Mesenteric fat pad (tissue), 1 donor: ENCODE measurements around the gene FBXO48. TPM values are rescaled to one million over a fixed set of nuclear protein-coding genes. Genes with fewer than 3 reads are reported as not detected.
"Not testable (repeated sequence)": the region's sequence is repeated elsewhere in the genome, so short reads cannot be mapped to it uniquely, and the experiment has no call there.

Source experiments
- DNase-seq: peaks from one replicate; pipeline ENCODE4 v3.0.0-alpha.2; 2020; ENCODE audit warnings: low spot score
- long read RNA-seq: library from polyadenylated mRNA; unstranded; transcript quantifications from one replicate; pipeline ENCODE4 v2.0.0, GENCODE V29; 2020
- total RNA-seq: library from RNA; stranded (reverse); fragmentation: NEBNext Ultra II Directional; extraction: Animal tissue kit (Norgen Biotek cat#: 25700); gene quantifications from one replicate; pipeline ENCODE4 v1.2.1, GENCODE V29; 2021
- donor health status: DM: yes; HTN: yes; CAD: no.

FBXO48 gene, protein sequence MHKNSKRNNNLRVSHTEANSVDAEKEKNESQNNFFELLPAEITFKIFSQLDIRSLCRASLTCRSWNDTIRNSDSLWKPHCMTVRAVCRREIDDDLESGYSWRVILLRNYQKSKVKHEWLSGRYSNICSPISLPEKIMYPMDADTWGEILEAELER
- 1.5 TPM for total RNA-seq
- long read RNA-seq, partial matches to known transcripts, result 0 of 1 reads
- long read RNA-seq, other reads (novel, unspliced or antisense), result 1 of 1 reads

DNA sequence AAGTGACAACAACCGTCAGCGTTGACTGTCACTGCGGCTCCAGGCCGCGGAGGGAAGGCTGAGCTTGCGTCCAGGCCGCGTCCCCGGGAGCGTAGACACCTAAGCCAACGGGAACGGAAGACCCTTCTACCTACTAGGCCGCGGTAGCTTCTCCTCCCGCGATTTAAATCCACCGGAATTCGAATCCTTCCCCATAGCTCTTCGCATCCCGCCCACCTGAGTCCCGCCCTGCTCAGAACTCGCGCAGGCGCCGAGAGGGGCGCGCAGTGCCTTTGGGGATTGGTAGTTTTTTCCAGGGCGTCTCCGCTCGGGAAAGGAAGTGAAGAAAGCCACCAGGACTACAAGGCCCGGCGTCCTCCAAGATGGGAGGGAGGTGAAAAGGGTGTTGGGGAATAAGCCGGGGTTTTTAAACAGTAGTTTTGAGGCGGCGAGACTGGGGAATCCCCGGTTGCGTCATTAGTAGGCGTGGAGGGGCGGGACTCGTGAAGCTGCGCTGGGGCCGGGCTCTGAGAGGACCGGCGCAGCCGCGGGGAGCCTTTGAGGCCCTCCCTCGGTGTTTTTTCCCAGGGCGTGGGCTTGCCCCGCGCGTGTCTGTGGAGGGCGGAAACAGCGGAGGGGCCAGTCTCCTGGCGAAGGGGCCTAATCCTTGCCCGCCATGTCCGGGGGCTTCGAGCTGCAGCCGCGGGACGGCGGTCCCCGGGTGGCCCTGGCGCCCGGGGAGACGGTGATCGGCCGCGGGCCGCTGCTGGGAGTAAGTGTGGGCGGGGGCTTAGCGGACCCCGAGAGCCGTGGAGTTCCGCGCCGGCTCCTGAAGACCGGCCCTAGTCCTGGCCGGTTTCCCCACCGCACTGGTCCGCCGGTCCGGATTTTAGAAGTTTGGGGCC is at the start of gene FBXO48, which contains the start of gene APLF:
Gene FBXO48 (minus strand): TSS at position 218 of the 884 bp plus-strand sequence. CDS start 2,149 bp downstream, outside the sequence.
Gene APLF (plus strand): TSS at position 509 of the 884 bp plus-strand sequence. CDS start 147 bp downstream, at position 656.
- DNase-seq, result peak; percentile 97

DNA sequence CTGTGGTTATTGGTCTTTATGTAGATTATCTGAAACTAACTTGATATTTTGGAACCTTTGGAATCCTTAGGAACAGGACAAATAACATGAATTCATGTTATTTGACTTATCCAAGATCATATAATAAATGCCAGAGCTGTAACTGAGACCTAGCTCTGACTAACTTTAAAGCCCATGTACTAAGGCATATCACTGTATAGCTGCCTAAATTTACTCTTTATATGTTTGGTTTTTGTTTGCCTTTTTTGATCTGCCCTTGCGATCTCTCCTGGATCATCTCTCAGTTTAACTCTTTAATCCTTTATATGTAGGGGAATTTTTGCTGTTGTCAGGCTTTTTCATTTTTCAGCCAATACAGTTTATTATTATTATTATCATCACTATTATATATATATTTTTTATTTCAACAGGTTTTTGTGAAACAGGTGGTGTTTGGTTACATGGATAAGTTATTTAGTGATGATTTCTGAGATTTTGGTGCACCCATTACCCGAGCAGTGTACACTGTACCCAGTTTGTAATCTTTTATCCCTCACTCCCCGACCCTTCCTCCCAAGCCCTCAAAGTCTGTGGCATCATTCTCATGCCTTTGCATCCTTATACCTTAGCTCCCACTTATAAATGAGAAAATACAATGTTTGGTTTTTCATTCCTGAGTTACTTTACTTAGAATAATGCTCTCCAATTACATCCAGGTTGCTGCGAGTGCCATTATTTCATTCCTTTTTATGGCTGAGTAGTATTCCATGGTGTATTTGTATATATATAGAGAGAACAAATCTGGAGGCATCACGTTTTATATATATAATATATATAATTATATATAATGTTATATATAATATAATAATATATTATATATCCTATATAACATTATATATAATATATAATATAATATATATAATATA is 49.2 kb upstream of the FBXO48 start:
- no peak for DNase-seq

DNA sequence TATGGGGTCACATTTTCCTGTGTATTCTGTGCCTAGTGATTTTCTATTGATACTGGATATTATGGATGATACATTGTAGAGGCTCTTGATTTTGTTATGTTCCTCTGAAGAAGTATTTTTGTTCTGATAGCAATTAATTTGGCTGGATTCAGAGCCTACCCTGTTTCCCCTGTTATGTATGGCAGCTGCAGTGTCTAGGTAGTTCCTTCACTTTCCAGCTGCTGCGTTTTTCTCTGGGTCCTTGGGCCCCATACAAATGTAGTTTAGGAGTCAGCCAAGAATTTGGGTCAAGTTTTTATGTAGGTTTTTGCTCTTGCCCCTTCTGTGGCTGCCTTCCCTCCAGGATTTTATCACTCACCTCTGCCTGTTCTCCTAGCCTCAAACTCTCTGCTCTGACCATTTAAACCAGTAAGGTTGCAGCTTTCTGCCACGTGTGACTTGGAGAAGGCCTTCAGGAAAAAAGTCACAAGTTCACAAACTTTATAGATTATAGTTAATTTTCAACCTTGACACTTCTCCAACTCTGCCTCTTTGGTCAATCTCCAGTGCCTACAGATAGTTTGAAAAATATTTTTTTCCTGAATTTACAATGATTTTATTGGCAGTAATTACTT is 47.3 kb upstream of the FBXO48 start:
- no peak for DNase-seq

DNA sequence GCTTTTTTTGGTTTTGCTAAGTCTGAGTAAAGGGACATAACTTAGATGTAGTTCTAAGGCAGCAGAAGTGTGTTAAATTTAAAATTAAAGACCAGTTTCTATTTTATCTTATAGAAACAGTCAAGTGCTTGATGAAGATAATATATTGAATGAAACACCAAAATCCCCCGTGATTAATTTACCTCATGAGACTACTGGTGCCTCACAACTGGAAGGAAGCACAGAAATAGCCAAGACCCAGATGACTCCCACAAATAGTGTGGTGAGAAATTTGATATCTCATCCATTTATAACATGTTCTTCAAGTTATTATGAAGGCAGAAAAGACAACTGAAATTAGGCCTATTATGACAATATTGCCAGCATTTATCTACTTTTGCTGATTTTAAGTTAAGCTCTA is 45.9 kb upstream of the FBXO48 start:
- DNase-seq, result no peak

DNA sequence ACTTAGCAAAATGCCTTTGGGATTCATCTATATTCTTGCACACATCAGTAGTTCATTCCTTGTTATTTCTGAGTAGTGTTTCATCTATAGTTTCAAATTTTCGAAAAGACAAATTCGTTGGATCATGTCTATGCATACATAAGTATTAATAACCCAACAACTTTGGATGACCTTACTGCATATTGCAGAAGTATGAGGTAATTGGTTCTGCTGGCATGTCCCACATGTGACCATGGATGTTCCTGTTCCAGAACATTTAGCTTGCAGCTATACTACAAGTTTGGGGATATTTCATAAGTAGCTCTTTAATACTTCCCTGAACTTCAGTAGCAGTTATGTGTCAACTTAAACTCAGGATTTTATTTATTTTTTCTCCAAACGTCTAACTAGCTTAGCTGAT is 45.2 kb upstream of the FBXO48 start:
- DNase-seq, result no peak

DNA sequence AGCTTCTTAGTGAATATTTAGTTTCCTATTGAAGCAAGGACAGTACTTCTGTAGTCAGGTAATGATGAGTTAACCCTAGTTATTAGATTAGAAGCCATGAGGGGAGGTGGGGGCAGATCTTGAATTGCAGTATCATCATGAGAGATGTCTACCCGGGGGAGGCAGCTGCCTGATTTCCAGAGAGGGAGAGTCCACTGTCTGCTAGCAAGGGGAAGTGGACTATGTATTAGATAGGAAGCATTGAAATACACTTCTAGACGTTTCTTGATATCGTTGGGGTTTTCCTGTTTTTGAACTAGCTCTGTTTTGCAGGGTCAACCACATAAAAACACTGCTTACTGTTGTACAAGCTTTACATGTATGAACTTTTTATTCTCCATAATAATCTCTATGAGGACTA is 39.1 kb upstream of the FBXO48 start:
- DNase-seq, result no peak

DNA sequence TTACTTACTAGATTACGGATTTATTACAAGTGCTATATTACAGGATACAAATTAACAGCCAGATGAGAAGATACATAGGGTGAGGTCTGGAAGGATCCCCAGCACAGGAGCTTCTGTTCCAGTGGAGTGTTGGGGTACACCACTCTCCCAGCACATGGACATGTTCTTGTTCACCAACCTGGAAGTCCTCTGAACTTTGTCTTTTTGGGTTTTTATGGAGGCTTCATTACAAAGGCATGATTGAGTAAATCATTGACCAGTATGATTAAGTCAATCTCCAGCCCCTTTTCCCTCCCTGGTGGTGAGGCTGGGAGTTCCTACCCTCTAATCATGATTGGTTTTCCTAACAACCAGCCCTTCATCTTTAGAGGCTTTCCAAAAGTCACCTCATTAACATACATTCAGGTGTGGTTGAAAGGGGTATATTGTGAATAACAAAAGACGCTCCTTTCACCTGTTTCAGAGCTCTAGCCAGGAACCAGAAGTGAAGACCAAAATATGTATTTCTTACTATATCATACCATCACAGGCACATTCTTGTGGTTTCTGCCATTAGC is 38.6 kb upstream of the FBXO48 start:
- no peak for DNase-seq

DNA sequence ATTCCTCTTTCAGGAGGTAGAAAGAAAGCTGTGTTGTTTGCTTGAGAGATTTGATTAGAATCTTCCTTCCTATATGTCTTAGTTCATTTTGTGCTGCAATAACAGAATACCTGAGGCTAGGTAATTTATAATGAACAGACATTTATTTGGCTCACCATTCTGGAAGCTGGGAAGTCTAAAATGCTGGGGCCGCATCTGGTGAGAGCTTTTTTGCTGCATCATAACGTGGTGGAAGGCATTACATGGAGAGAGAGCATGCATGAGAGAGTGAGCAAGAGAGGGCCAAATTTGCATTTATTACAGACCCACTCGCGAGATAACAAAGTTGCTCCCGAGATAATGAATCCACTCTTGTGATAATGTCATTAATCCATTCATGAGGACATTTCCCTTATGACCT is 34.7 kb upstream of the FBXO48 start:
- no peak for DNase-seq

DNA sequence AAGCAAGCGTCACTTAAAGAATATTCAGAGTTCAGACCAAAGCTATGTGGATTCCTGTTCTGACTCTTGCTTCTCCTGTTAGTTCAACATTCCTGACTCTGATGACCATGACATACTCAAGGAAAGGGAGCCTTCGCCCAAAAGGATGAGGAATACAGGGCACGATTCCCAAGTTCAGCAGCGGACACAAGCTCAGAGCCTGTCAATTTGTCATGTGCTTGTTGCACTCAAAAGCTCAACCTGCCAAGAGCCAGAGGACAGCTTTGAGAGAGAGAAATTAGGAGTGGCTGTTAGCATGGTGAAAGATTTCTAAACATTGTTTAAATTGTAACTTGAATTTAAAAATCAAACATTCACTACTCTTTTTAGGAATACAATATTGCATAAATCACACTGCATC is 33.6 kb upstream of the FBXO48 start:
- DNase-seq, result no peak

DNA sequence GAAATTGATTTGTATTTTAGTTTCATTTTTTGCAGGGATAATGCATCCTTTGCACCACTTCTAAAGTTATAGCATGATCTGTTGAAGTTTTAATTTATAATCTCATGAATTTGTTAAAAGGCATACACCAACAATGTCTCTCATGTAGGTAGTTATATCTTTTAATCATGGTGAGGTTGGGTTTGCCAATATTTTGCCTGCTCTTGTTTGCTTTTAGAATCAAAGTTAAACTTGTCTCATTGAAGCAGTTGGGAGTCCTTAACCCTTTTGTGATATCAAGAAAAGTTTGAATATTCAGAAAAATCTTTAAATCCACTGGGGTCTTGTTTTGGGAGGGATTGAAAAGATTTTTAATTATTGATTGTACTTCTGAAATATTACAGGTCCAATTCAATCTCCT is 32.0 kb upstream of the FBXO48 start:
- no peak for DNase-seq

DNA sequence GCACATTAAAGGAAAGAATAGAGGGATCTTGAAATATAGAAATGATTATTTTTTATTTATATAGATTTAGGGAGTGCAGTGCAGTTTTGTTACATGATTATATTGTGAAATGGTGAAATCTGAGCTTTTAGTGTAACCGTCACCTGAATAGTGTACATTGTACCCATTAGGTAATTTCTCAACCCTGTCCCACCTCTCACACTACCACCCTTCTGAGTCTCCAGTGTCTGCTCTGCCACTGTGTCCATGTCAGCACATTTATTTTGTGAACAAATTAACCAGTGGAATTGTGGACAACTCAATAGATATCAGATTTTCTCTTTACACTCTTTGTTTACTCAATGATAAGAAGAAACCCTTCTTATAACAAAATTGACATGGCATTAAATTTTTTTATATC is 24.5 kb upstream of the FBXO48 start:
- no peak for DNase-seq

DNA sequence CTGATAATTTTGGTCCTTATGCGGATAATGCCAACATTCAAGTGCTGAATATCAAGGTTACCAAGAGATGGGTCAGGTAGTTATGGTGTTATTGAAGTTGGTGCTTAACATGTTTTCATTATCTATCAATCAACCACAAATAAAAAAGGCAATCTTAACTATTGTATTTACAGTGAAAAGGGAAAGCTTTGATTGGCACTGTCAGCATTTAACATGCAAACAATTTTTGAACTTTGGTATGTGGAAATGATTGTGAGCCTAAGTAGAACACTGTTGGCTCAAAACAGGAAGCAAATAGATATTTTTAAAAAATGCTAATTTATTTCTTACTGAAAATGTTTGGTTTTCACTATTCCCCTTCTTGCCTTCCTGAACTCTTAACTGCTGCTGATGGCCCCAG is 22.2 kb upstream of the FBXO48 start:
- DNase-seq, result no peak

DNA sequence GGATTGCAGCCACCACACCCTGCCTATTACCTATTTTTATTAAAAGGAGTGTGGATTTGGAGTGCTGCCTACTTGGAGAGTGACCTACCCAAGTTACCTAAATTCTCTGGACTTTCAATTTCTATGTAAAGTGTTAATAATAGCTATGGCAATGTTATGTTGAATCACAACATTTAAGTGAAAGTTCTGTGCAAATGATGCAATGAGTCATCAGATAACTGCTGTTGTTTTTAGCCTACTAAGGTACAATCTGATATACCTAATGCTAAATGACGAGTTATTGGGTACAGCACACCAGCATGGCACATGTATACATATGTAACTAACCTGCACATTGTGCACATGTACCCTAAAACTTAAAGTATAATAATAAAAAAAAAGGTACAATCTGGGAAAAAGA is 21.5 kb upstream of the FBXO48 start:
- DNase-seq, result not testable (repeated sequence)

DNA sequence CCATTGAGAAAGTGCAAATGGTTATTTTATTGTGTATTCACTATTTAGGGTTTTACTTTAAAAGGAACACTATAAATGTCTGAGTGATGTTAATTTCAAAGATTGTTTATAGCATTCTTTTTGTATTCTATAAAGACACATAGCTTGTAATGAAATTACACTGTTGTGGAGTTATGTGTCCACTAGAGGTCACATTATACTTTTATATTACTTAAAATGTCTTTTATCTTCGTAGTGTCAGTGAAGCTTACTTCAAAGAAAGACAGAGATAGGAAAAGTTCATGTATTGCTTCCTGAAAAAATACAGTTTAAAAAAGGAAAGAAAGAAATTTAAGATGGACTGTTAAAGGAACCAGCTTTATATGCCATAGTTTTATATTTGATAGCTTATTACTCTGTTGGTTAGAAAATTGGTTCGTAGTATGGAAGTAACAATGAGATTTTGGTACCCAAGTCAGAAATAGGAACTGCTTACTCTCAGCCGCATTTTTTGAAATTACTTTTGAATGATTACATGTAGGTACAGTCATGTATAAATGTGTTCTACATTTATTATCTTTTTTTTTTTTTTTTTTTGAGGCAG is 20.8 kb upstream of the FBXO48 start:
- no peak for DNase-seq

DNA sequence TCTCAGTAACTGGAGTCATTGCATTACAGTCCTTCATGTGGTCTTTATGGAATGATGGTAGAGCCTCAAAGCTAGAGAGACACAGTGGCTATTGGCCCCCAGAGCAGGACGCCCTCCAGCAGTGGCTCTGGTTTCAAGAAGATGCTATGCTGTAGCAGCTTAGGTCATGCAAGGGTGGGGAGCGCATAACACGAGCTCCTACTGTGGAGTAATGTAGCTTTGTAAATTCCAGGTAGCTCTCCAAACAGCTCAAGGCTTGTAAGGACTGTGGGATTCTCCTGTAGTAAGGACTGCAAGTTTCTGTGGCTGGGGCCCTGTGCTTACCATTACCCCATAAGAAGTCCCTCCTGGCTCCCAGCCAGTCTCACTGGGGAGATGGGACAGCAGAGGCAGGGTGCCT is 15.9 kb upstream of the FBXO48 start:
- no peak for DNase-seq

DNA sequence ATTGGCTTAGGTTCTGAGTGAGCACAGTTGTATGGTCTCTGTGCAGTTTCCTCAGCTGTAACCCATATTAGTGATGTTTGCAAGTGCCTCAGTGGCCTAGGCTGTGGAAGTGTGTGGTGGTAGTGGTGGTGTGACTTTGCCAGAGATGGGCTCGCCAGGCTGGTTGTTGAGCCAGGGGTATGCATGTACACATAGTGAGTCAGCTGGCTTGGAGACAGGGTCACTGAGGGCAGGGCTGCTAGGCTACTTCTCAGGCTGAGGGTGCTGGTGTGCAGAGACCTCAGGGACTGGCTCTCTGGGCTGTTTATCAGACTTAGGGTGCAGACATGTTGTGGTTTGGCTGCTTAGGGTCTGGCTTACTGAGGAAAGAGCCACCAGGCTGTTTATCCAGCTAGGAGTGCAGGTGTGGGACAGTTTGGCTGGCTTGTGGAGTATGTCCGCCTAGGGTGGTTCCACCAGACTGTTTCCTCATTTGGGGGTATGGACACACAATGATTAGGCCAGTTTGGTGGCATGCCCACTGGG is 15.3 kb upstream of the FBXO48 start:
- DNase-seq, result no peak

DNA sequence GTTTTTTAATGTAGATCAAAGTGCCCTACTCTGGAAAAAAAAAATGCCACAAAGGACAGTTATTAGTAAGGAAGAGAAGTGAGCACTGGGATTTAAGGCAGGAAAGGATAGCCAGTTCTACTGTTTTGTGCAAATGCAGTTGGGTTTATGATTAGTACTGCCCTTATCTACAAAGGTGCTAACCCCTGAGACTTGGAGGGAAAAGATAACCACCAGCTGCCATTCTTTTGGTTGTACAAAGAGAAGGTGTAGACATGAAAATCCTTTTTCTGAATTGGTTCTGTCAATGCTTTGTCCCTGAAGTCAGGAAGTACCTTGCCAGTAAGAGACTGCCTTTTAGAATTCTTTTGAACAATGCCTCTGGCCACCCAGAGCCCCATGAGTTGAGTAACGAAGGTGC is 11.6 kb upstream of the FBXO48 start:
- no peak for DNase-seq

DNA sequence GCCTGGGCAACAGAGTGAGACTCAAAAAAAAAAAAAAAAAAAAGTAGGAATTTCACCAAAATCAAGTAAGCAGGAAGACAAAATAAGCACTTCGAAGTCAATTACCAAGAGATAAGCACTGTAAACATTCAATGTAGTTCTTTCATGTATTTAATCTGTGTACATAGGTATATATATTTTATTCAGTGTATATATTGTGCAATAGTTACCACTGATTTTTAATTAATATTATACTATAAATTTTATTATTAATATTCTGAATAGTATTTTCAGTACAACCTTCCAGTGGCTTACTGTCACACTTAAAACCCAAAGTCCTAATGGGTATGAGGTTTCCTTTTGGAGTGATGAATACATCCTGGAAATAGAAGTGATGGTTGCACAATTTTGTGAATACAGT is 9.4 kb upstream of the FBXO48 start:
- DNase-seq, result no peak

DNA sequence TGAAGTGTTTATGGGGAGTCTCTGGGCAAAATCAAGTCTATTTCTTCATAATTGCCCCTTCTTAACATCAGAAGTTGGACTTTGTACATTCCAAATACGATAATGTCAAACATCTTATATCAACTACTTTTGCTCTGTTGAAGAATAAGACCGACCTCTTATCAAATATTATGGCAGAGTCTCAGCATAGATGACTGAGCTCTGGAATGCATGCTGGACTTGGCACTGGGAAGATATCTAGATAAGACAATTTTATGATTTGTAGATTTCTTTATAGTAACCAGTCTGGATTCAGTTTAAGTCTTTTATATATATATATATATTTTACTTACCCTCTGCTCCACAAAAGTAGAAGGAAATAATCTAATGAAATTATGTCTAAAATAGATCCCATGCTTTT is 8.5 kb upstream of the FBXO48 start:
- DNase-seq, result no peak

DNA sequence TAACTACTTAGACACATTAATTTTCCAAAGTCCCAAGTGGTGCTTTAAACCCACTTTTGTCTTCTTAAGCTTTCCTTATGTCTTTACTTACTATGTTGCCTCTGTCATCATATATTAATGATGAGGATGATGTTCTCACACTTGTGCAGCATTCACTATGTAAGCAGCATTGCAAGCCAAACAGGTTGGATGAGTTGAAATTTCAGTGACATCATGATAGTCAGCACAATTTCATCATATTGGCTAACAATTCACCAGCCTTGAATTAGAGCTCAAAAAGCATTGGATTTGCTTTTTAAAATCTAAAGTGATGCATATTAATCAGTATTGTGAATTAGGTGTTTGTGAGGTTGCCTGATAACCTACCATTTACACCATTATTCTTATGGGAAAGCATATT is 8.0 kb upstream of the FBXO48 start:
- no peak for DNase-seq
